Tibial nerve (tissue), 3 donors: Measurements from ENCODE around the gene NTF3.

Source experiments
- POLR2A ChIP-seq, 2 donors: fragments of 450-650 bp; IDR thresholded peaks; one replicate each; pipeline ENCODE4 v1.6.1; 2017; ENCODE audit warnings: antibody characterized with exemption in 2 of 2, mild to moderate bottlenecking in 2 of 2, moderate library complexity in 2 of 2
- TF ChIP-seq, protein P1 (sequence below), 5 experiments: fragments of 200-600 bp in 3 of 5; fragments of 450-650 bp in 2 of 5; sonication (generic) in 3 of 5; IDR thresholded peaks; one replicate each; pipeline ENCODE4 v1.5.1; 2016 to 2019; ENCODE audit warnings: antibody characterized with exemption in 5 of 5, mild to moderate bottlenecking in 3 of 5, moderate library complexity in 2 of 5

- TF ChIP-seq, protein P1, sequence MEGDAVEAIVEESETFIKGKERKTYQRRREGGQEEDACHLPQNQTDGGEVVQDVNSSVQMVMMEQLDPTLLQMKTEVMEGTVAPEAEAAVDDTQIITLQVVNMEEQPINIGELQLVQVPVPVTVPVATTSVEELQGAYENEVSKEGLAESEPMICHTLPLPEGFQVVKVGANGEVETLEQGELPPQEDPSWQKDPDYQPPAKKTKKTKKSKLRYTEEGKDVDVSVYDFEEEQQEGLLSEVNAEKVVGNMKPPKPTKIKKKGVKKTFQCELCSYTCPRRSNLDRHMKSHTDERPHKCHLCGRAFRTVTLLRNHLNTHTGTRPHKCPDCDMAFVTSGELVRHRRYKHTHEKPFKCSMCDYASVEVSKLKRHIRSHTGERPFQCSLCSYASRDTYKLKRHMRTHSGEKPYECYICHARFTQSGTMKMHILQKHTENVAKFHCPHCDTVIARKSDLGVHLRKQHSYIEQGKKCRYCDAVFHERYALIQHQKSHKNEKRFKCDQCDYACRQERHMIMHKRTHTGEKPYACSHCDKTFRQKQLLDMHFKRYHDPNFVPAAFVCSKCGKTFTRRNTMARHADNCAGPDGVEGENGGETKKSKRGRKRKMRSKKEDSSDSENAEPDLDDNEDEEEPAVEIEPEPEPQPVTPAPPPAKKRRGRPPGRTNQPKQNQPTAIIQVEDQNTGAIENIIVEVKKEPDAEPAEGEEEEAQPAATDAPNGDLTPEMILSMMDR (IDR thresholded peaks at IDR 0.05): no peak
- TF ChIP-seq POLR2A (IDR thresholded peaks at IDR 0.05): no peak
These were observed 26.5 kb downstream of the NTF3 start for GRCh38 chr12:5458229-5459050.
